ENCODE results near the gene CRYM.

CRYM gene

GRCh38 chr16:21242756-21243155 lies 35.3 kb downstream of the CRYM start:
- no peak for DNase-seq

- DNase-seq, result no peak
Measured at GRCh38 chr16:21239646-21240045, 38.4 kb downstream of the CRYM start.

- no peak for DNase-seq
Measured at GRCh38 chr16:21236831-21237230, 41.3 kb downstream of the CRYM start.

GRCh38 chr16:21235199-21235585 lies 42.9 kb downstream of the CRYM start:
- DNase-seq, result no peak

- no peak for DNase-seq
Measured at GRCh38 chr16:21233521-21234150, 44.5 kb downstream of the CRYM start, which contains the start of gene ANKS4B. TSS of gene ANKS4B (plus strand) at chr16:21233699. CDS start at chr16:21233738, 39 bp downstream.

DNA sequence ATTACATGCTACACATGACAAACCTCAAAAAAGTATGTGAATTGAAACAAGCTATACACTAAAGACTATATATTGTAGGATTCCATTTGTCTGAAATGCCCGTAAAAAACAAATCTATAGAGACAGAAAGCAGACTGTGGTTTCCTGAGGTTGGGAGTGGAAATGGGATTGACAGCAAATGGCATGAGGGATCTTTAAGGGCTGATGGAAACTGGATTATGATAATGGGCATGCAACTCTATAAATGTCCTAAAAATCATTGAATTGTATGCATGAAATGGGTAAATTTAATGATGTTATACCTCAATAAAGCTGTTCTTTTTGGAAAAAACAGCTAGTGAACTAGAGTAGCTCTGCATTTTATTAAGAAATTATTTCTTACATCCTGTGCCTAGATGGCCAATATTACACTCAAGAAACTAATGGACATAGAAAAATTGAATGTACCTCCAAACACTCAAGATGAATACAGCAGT lies 45.0 kb downstream of the CRYM start:
- no peak for DNase-seq

DNA sequence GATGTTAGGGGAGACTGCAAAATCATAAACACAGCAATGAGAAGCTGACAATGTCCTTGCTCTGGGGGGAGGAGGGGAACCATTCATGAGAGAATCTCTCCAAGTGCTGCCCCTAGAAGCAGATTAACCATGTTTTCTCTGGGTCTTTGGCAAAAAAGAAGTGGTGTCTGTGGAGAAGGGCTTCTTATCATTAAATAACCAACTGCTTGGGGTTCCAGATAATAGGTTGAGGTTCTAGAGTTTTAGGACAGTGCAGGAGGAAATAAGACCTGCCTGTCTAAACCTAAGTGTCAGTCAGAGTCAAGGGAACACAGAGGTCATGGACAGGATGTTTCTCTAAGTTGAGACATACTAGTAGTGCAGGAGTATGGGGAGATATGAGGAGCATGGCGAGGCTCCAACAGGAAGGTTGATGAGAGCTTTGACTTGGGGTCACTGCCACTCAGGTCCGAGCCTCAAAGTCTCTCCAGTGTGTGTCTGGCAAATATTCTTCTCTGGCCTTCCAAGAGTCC lies 49.7 kb downstream of the CRYM start:
- DNase-seq, result no peak

GRCh38 chr16:21227866-21228265 lies 50.2 kb downstream of the CRYM start:
- DNase-seq, result no peak

GRCh38 chr16:21226749-21227148 lies 51.3 kb downstream of the CRYM start:
- DNase-seq, result no peak

DNA sequence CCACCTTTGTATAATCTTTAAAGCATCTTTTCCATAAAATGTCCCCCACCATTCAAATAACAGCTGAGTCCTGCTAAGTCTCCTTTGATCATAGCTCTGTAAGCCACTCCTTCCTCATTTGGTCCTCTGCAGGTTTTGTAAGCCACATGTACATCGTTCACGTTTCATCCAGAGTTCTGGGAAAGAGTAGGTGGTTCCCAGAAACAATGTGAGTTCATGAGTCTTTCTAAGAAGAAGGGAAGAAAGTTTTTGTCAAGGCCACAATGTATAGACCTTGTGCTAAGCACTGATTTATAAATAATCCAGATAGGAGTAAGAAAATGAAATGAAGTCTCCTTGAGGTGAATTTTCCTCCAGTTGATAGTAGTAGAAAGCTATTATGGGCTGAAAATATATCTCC lies 53.3 kb downstream of the CRYM start:
- no peak for DNase-seq

- DNase-seq, result no peak
Measured at GRCh38 chr16:21223787-21224186, 54.3 kb downstream of the CRYM start.

DNA sequence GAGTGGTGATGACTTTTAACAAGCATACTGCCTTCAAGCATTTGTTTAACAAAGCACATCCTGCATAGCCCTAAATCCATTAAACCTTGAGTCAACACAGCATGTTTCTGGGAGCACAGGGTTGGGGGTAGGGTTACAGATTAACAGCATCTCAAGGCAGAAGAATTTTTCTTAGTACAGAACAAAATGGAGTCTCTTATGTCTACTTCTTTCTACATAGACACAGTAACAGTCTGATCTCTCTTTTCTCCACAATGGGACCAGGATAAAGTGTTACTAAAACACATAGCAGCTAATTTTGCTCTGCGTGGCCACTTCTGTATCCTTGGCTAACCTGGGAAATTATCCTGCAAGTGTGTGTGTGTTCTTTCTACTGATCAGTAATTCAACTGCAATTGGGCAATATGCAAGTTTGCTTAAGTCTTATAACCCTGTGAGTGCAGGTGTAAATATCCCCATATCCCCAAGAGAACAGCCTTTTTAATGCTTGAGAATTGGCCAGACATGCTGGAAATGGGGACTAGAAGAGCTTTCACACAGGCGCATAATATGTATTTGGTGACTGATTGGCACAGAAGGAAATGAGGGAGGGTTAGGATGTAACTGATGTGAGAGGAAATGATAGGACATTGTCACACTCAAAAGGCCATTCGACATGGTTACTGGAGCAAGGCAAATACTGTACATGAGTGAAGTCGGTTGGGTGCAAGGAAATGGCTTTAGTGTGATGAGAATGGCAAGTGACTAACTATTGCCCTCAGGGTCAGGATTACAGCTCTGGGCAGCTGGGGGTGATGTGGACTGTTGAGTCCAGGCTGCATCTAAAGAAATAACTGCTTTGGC lies 55.4 kb downstream of the CRYM start:
- DNase-seq, result no peak

GRCh38 chr16:21219551-21219950 lies 58.5 kb downstream of the CRYM start:
- no peak for DNase-seq

DNA sequence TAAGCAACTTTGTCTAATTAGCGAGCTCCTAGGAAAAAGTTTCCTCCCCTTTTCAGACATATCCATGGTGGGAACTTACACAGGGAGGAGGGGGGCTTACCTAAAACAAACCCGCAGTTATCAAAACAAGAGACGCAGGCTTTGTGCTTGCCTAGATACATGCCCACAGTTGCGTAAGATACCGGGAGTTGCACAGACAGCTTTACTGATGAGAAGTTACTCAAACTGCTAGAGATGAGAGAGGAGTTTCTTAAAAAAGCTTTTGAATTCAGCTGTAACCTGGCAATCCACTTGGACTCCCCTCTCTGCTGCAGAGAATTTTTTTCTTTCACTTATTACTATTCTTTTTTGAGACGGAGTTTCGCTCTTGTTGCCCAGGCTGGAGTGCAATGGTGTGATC lies 59.9 kb downstream of the CRYM start:
- DNase-seq, result no peak

DNA sequence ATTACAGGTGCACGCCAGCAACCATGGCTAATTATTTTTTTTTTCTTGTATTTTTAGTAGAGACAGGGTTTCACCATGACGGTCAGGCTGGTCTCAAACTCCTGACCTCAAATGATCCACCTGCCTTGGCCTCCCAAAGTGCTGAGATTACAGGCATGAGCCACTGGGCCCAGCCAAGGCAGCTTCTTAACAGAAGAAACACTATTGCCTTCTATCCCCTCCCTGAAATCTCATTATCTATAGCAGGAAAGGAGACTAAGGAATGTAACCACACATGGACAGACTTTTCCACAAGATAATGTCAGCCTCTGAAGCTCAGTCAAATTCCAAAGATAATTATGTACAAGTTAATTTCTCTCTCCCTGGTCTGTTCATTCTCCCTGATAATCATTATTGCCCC lies 61.0 kb downstream of the CRYM start:
- DNase-seq, result no peak

DNA sequence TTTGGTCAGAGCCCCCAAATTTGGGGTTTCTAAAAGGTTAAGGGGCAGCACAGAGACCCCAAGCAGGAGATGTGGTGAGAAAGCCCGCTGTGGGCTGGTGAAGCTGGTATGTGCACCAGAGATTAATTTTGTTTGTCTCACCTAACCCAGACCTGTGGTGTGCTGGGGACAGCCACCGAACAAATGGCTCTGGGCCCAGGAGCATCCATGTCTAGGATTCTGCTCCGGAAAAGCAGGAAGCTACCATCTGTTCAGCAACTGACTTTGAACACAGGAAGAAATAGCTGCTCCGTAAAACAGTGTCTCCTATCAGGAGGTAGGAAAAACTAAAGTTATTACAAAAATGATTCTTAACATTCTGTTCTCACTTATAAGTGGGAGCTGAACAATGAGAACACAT lies 64.0 kb downstream of the CRYM start:
- DNase-seq, result no peak

DNA sequence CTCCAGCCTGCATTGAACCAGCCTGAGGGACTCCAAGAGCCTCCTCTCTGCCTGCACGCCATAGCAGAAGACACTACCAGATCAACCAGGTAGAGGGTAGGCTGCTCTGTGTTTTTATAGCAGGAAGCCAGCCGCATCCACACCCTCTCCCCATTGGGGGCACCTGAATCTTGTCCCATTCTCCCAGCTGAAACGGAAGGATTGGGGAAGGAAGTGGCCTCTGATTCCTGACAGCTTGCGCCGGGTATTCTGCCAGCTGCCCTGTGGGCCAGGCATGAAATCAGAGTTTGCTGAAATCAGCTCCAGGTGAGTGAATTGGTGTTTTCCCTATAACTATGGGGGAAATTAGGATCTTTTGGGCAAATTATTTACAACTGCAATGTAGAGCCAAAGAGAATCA lies 66.6 kb downstream of the CRYM start, which contains the start of gene ZP2:
TSS of gene ZP2 (minus strand) at position 89 of the 400 bp plus-strand sequence. CDS start at position 62, 27 bp downstream.
- DNase-seq, result no peak
